Mesendoderm (in vitro differentiated cells): ENCODE data around the gene BCKDK.

ENCODE experiments used
- DNase-seq: peaks from one replicate; pipeline ENCODE4 v3.0.0; 2013
- H2AK5ac ChIP-seq: 2 replicates; pipeline ENCODE4 v1.6.1; 2013; ENCODE audit warnings: low read length, inconsistent platforms
- H2BK120ac ChIP-seq: 2 replicates; pipeline ENCODE4 v1.6.1; 2013; ENCODE audit warnings: low read depth, mild to moderate bottlenecking, low read length, moderate library complexity, mixed read lengths
- H2BK15ac ChIP-seq: replicated peaks from 2 replicates; pipeline ENCODE4 v1.6.1; 2013; ENCODE audit warnings: low read depth, mild to moderate bottlenecking, moderate library complexity
- H2BK5ac ChIP-seq: 2 replicates; pipeline ENCODE4 v1.6.1; 2013; ENCODE audit warnings: low read length, inconsistent platforms
- H3K18ac ChIP-seq: 2 replicates; pipeline ENCODE4 v1.6.1; 2013; ENCODE audit warnings: mild to moderate bottlenecking, low read length, mixed read lengths
- H3K23ac ChIP-seq: one replicate; pipeline ENCODE4 v1.6.1; 2013; ENCODE audit warnings: low read length
- H3K27ac ChIP-seq: 2 replicates; pipeline ENCODE4 v1.5.1; 2013; ENCODE audit warnings: low read depth, mild to moderate bottlenecking, inconsistent platforms, low read length, moderate library complexity
- H3K27me3 ChIP-seq: 2 replicates; pipeline ENCODE4 v1.6.1; 2013; ENCODE audit warnings: low read length, control low read depth, mild to moderate bottlenecking, inconsistent platforms; ENCODE audit not compliant: insufficient read depth, poor library complexity
- H3K36me3 ChIP-seq: 2 replicates; pipeline ENCODE4 v1.6.1; 2013; ENCODE audit warnings: low read length, inconsistent platforms; ENCODE audit not compliant: control insufficient read depth, insufficient read depth
- H3K4ac ChIP-seq: one replicate; pipeline ENCODE4 v1.6.1; 2013; ENCODE audit warnings: low read depth, mild to moderate bottlenecking, low read length, moderate library complexity
- H3K4me1 ChIP-seq: 2 replicates; pipeline ENCODE4 v1.6.1; 2013; ENCODE audit warnings: low read depth, low read length, inconsistent platforms; ENCODE audit not compliant: control insufficient read depth
- H3K4me2 ChIP-seq: 2 replicates; pipeline ENCODE4 v1.6.1; 2013; ENCODE audit warnings: low read length
- H3K4me3 ChIP-seq: 2 replicates; pipeline ENCODE4 v1.5.1; 2013; ENCODE audit warnings: mild to moderate bottlenecking, low read length
- H3K56ac ChIP-seq: one replicate; pipeline ENCODE4 v1.6.1; 2013; ENCODE audit warnings: low read length
- H3K79me1 ChIP-seq: 2 replicates; pipeline ENCODE4 v1.6.1; 2013; ENCODE audit warnings: low read length, inconsistent platforms
- H3K79me2 ChIP-seq: 2 replicates; pipeline ENCODE4 v1.6.1; 2013; ENCODE audit warnings: mild to moderate bottlenecking, low read length; ENCODE audit not compliant: control insufficient read depth, insufficient read depth
- H3K9ac ChIP-seq: 2 replicates; pipeline ENCODE4 v1.6.1; 2013; ENCODE audit warnings: low read length, inconsistent platforms
- H4K5ac ChIP-seq: one replicate; pipeline ENCODE4 v1.6.1; 2013; ENCODE audit warnings: low read length
- H4K8ac ChIP-seq: one replicate; pipeline ENCODE4 v1.6.1; 2013; ENCODE audit warnings: low read depth, mild to moderate bottlenecking, control low read depth, low read length, moderate library complexity
- WGBS: extraction: QIAGEN DNeasy Blood & Tissue Kit; methylation state at CpG from one replicate; pipeline ENCODE4 v1.1.7; 2013; ENCODE audit warnings: low lambda C conversion rate, missing lambda C conversion rate; ENCODE audit not compliant: insufficient coverage; ENCODE audit errors: extremely low coverage; 5-methylcytosine and 5-hydroxymethylcytosine counted together

Gene BCKDK

DNA sequence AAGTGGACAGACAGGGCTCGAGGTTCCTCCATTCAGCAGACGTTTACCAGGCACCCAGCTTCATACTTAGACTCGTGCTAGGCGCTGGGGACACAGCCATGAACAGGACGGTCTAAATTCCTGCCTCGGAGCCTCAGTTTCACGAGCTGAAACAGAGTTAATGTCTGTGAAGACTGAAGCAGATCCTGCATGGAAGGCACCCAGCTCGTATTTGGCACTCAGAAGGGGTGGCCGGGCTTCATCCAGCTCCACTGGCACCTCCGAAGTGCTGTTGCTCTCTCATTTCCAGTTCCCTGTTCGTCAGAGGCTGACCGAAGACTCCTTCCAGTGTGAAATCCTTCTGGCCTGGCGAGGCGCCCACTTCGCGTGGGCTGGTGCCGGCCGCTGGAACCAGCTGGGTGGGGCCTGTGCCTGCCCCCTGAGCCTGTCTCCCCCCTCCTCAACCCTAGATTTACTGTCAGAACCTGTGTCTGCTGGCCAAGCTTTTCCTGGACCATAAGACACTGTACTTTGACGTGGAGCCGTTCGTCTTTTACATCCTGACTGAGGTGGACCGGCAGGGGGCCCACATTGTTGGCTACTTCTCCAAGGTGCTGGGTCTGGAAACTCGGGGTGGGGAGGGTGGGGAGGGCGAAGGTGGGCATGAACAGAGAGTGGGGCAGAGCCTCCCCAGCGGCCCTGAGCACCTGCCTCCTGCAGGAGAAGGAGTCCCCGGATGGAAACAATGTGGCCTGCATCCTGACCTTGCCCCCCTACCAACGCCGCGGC lies 21.6 kb downstream of the BCKDK start:
- H3K9ac ChIP-seq: no peak overlapping the region
- H3K4ac ChIP-seq: no peak overlapping the region
- no peak for DNase-seq
- peaks cover 17% of the 10 kb centered on the region for H3K79me2 ChIP-seq
- H3K79me1 ChIP-seq: peaks cover 14% of the 10 kb centered on the region
- no peak overlapping the region for H2AK5ac ChIP-seq
- no peak overlapping the region for H3K23ac ChIP-seq
- H3K18ac ChIP-seq: no peak overlapping the region
- H3K27ac ChIP-seq: no peak overlapping the region
- WGBS: no CpG with 5 or more reads among the region's 29 CpGs
- no peak overlapping the region for H2BK15ac ChIP-seq
- no peak overlapping the region for H3K56ac ChIP-seq
- H2BK120ac ChIP-seq: no peak overlapping the region
- H3K4me1 ChIP-seq: no peaks in the 10 kb centered on the region
- H4K5ac ChIP-seq: no peak overlapping the region
- no peak overlapping the region for H3K4me2 ChIP-seq
- no peak overlapping the region for H4K8ac ChIP-seq
- H3K36me3 ChIP-seq: peaks cover 4% of the 10 kb centered on the region
- H3K4me3 ChIP-seq: no peak overlapping the region
- no peak overlapping the region for H2BK5ac ChIP-seq
- no peaks in the 10 kb centered on the region for H3K27me3 ChIP-seq

GRCh38 chr16:31130336-31130891 lies 22.2 kb downstream of the BCKDK start:
- Histone ChIP-seq H3K27ac (no peak overlapping the region), H2BK120ac (no peak overlapping the region), H2BK15ac (no peak overlapping the region), H3K27me3 (no peaks in the 10 kb centered on the region), H3K79me1 (peaks cover 14% of the 10 kb centered on the region), H3K23ac (no peak overlapping the region), H2AK5ac (no peak overlapping the region), H3K9ac (no peak overlapping the region), H3K4ac (no peak overlapping the region), H3K79me2 (peaks cover 17% of the 10 kb centered on the region), H3K4me3 (no peak overlapping the region), H3K4me2 (no peak overlapping the region), H3K56ac (no peak overlapping the region), H4K8ac (no peak overlapping the region), H4K5ac (no peak overlapping the region), H3K36me3 (peaks cover 4% of the 10 kb centered on the region), H2BK5ac (no peak overlapping the region), H3K18ac (no peak overlapping the region), H3K4me1 (no peaks in the 10 kb centered on the region)
- DNase-seq: no peak
- WGBS: no CpG with 5 or more reads among the region's 10 CpGs

DNA sequence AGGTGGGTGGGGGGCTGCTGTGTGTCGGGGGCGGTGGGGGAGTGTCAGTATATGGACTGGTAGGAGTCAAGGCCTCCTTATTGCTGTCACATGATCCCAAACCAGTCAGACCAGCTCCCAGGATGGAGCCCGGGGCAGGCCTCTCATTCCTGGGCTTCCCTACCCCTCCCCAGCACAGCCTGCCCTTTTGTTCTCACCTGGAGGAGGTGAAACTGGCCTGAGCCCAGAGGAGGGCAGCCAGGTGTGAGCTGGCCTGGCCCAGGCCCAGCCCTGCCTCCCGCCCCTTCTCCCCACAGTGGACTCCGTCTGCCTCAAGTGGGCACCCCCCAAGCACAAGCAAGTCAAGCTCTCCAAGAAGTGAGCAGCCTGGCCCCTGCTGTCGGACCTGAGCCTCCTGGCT lies 22.7 kb downstream of the BCKDK start:
- no CpG with 5 or more reads among the region's 6 CpGs for WGBS
- Histone ChIP-seq H3K56ac (peak overlapping the region; percentile 5), H3K27me3 (no peaks in the 10 kb centered on the region), H2BK15ac (no peak overlapping the region), H2BK5ac (no peak overlapping the region), H3K4me1 (peaks cover 2% of the 10 kb centered on the region), H2BK120ac (no peak overlapping the region), H3K27ac (no peak overlapping the region), H4K8ac (no peak overlapping the region), H3K4me3 (no peak overlapping the region), H3K9ac (peak overlapping the region; percentile 15), H3K23ac (no peak overlapping the region), H2AK5ac (no peak overlapping the region), H3K79me1 (peaks cover 16% of the 10 kb centered on the region), H3K4ac (no peak overlapping the region), H4K5ac (no peak overlapping the region), H3K18ac (no peak overlapping the region), H3K36me3 (peaks cover 4% of the 10 kb centered on the region), H3K4me2 (no peak overlapping the region), H3K79me2 (peaks cover 17% of the 10 kb centered on the region)
- peak; percentile 83 for DNase-seq

DNA sequence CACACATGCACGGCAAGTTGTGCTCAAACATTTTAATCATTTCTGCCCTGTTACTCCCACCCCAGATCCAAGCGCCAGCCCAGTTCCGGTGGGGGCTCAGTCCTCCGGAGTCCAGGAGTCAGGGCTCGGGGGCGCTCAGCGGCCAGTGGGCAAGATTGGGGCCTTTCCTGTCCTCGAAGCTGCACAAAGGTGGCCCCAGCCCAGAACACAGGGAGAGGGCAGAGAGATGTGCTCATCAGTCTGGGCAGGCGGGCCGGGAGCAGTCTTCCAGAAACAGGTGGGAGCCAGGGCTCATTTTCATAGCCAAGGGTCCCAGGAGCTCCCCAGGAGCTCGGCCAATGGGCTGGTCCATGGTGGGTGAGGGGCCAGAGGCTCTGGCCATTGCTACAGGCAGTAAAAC lies 23.2 kb downstream of the BCKDK start:
- Histone ChIP-seq H3K79me2 (peaks cover 17% of the 10 kb centered on the region), H3K79me1 (peaks cover 16% of the 10 kb centered on the region), H4K8ac (no peak overlapping the region), H3K36me3 (peaks cover 4% of the 10 kb centered on the region), H2BK15ac (no peak overlapping the region), H3K4me2 (no peak overlapping the region), H3K9ac (peak overlapping the region; percentile 15), H4K5ac (no peak overlapping the region), H3K27me3 (no peaks in the 10 kb centered on the region), H2BK120ac (no peak overlapping the region), H3K4ac (no peak overlapping the region), H3K18ac (no peak overlapping the region), H3K4me1 (peaks cover 3% of the 10 kb centered on the region), H3K4me3 (no peak overlapping the region), H2BK5ac (no peak overlapping the region), H3K56ac (peak overlapping the region; percentile 5), H3K27ac (no peak overlapping the region), H2AK5ac (no peak overlapping the region), H3K23ac (no peak overlapping the region)
- no peak for DNase-seq
- WGBS: no CpG with 5 or more reads among the region's 11 CpGs

- Histone ChIP-seq H3K79me1 (peaks cover 16% of the 10 kb centered on the region), H3K56ac (no peak overlapping the region), H3K9ac (no peak overlapping the region), H2BK15ac (no peak overlapping the region), H3K23ac (no peak overlapping the region), H3K79me2 (peaks cover 17% of the 10 kb centered on the region), H2BK5ac (no peak overlapping the region), H3K36me3 (peaks cover 4% of the 10 kb centered on the region), H4K5ac (no peak overlapping the region), H3K4me2 (no peak overlapping the region), H3K4ac (no peak overlapping the region), H3K4me1 (peaks cover 3% of the 10 kb centered on the region), H3K27me3 (no peaks in the 10 kb centered on the region), H3K4me3 (no peak overlapping the region), H3K27ac (no peak overlapping the region), H3K18ac (no peak overlapping the region), H4K8ac (no peak overlapping the region), H2BK120ac (no peak overlapping the region), H2AK5ac (no peak overlapping the region)
- DNase-seq: no peak
- WGBS: no CpG with 5 or more reads among the region's 5 CpGs
Observed at GRCh38 chr16:31131841-31132271, 23.7 kb downstream of the BCKDK start.
